B cell (primary cell): ENCODE results near the gene MED25. TPM values are rescaled to one million over a fixed set of nuclear protein-coding genes. Genes with fewer than 3 reads are reported as not detected.
A peak's percentile ranks its signal among the peaks of the same experiment; 100 is the strongest.

Experiments used
- ATAC-seq: fragments of 200-7000 bp; cut with Tn5 transposase; one replicate; pipeline ENCODE4 v1.10.0; 2021; ENCODE audit warnings: low read depth, mild to moderate bottlenecking, moderate number of reproducible peaks, moderate library complexity
- CTCF ChIA-PET: fragments of 350-600 bp; sonication (Branson Sonifier 250); formaldehyde crosslinking; loops from one replicate; lab custom pipeline; 2021; ENCODE audit warnings: antibody characterized with exemption, inconsistent platforms; lab: Charles Lee
- POLR2A ChIA-PET: fragments of 350-600 bp; sonication (Branson Sonifier 250); formaldehyde crosslinking; loops from one replicate; lab custom pipeline; 2021; ENCODE audit warnings: antibody characterized with exemption; lab: Charles Lee
- DNase-seq: peaks from one replicate; pipeline ENCODE4 v3.0.0; 2013
- H2AFZ ChIP-seq: 2 replicates; pipeline ENCODE4 v1.6.1; 2012; ENCODE audit warnings: mild to moderate bottlenecking, low read depth, low read length; ENCODE audit not compliant: insufficient read depth, poor library complexity, severe bottlenecking
- H3K27ac ChIP-seq, 2 donors: 1 replicate in 1 of 2; 2 replicates in 1 of 2; pipeline ENCODE4 v1.5.1; 2012 to 2013; ENCODE audit warnings: low read length in 2 of 2, mild to moderate bottlenecking in 2 of 2, moderate library complexity in 1 of 2
- H3K27me3 ChIP-seq, 4 experiments: fragments of 200-600 bp in 1 of 4; sonication (generic) in 1 of 4; replicated peaks in 1 of 4; 1 replicate in 2 of 4; 2 replicates in 2 of 4; pipeline versions ENCODE4 v1.6.1 to v1.7.0; 2013 to 2016; ENCODE audit warnings: low read length in 3 of 4, mild to moderate bottlenecking in 2 of 4, mixed read lengths in 1 of 4, moderate library complexity in 1 of 4; ENCODE audit not compliant: insufficient read depth in 4 of 4, control insufficient read depth in 3 of 4; ENCODE audit errors: control extremely low read depth in 1 of 4
- H3K36me3 ChIP-seq, 2 experiments: replicated peaks in 1 of 2; 1 replicate in 1 of 2; 2 replicates in 1 of 2; pipeline versions ENCODE4 v1.6.1 to v1.7.1; 2013; ENCODE audit warnings: low read length in 1 of 2; ENCODE audit not compliant: insufficient read depth in 2 of 2, control insufficient read depth in 1 of 2; ENCODE audit errors: control extremely low read depth in 1 of 2, extremely low read depth in 1 of 2
- H3K4me1 ChIP-seq, 2 donors: fragments of 200-600 bp in 1 of 2; sonication (generic) in 1 of 2; 1 replicate in 1 of 2; 2 replicates in 1 of 2; pipeline versions ENCODE4 v1.5.1 to v1.6.1; 2013 to 2017; ENCODE audit warnings: low read length in 2 of 2; ENCODE audit not compliant: control insufficient read depth in 2 of 2, insufficient read depth in 2 of 2
- H3K4me2 ChIP-seq: replicated peaks from 2 replicates; pipeline ENCODE3; 2012; ENCODE audit warnings: mild to moderate bottlenecking, low read depth, low read length; ENCODE audit not compliant: poor library complexity, severe bottlenecking
- H3K4me3 ChIP-seq, 5 experiments: fragments of 200-600 bp in 1 of 5; sonication (generic) in 1 of 5; 1 replicate in 3 of 5; 2 replicates in 2 of 5; pipeline versions ENCODE4 v1.5.1 to v1.7.0; 2011 to 2016; ENCODE audit warnings: low read length in 4 of 5, mild to moderate bottlenecking in 4 of 5, low read depth in 2 of 5, control low read depth in 1 of 5, moderate library complexity in 1 of 5; ENCODE audit not compliant: insufficient read depth in 1 of 5; ENCODE audit errors: control extremely low read depth in 1 of 5, extremely low read depth in 1 of 5
- H3K79me2 ChIP-seq: fragments of 200-600 bp; sonication (generic); one replicate; pipeline ENCODE4 v1.6.0; 2016; ENCODE audit warnings: low read length; ENCODE audit not compliant: control insufficient read depth, insufficient read depth
- H3K9ac ChIP-seq: fragments of 200-600 bp; sonication (generic); 2 replicates; pipeline ENCODE4 v1.6.1; 2017; ENCODE audit warnings: mild to moderate bottlenecking, low read length, moderate library complexity
- H3K9me3 ChIP-seq, 3 donors: one replicate each; pipeline versions ENCODE4 v1.6.1 to v1.7.1; 2013; ENCODE audit warnings: low read length in 2 of 3; ENCODE audit not compliant: control insufficient read depth in 2 of 3, insufficient read depth in 1 of 3; ENCODE audit errors: control extremely low read depth in 1 of 3
- H4K20me1 ChIP-seq: 2 replicates; pipeline ENCODE4 v1.6.0; 2012; ENCODE audit warnings: mild to moderate bottlenecking, low read length; ENCODE audit not compliant: insufficient read depth, control insufficient read depth, poor library complexity, severe bottlenecking
- H3K27ac Mint-ChIP-seq: one replicate; pipeline ENCODE4 v1.8.0; 2021; ENCODE audit warnings: mixed read lengths
- H3K27me3 Mint-ChIP-seq: one replicate; pipeline ENCODE4 v1.8.0; 2021; ENCODE audit warnings: mixed read lengths
- H3K4me1 Mint-ChIP-seq: one replicate; pipeline ENCODE4 v1.8.0; 2021; ENCODE audit warnings: mixed read lengths
- H3K4me3 Mint-ChIP-seq: one replicate; pipeline ENCODE4 v1.8.0; 2021; ENCODE audit warnings: mixed read lengths
- H3K9me3 Mint-ChIP-seq: one replicate; pipeline ENCODE4 v1.8.0; 2022; ENCODE audit warnings: mixed read lengths; ENCODE audit not compliant: insufficient read depth
- CTCF ChIP-seq: fragments of 200-600 bp; IDR thresholded peaks from one replicate; pipeline ENCODE4 v1.8.0; 2022; ENCODE audit warnings: antibody characterized with exemption, mild to moderate bottlenecking
- EZH2 ChIP-seq: IDR thresholded peaks from 2 replicates; pipeline ENCODE4 v1.6.1; 2012; ENCODE audit warnings: borderline replicate concordance, low read depth, mild to moderate bottlenecking, moderate library complexity, low read length; ENCODE audit not compliant: insufficient read depth, poor library complexity, severe bottlenecking
- WGBS: methylation state at CpG from one replicate; pipeline ENCODE4 v1.1.5; 2013; ENCODE audit warnings: missing lambda C conversion rate; ENCODE audit not compliant: insufficient coverage; 5-methylcytosine and 5-hydroxymethylcytosine counted together
- intact Hi-C: fragments of 100-400 bp; cut with micrococcal nuclease; formaldehyde crosslinking; loops from one replicate; pipeline ENCODE4 v1.10.0; 2022
- polyA plus RNA-seq: library from polyadenylated mRNA; depleted of rRNA; stranded (reverse); fragments of >200 nt; gene quantifications from 2 replicates; pipeline ENCODE4 v1.2.3, GENCODE V29; 2012
- total RNA-seq, 2 donors: library from RNA; stranded (reverse); fragments of 120-200 nt in 1 of 2; gene quantifications; 1 replicate in 1 of 2; 2 replicates in 1 of 2; pipeline versions ENCODE4 v1.2.3 to v1.2.4, GENCODE V29; 2013 to 2022

MED25 gene
- total and polyA plus RNA-seq, 2 donors (not counting 1 experiment from before 2014, with no cell fraction given): 93.0 to 126 TPM

DNA sequence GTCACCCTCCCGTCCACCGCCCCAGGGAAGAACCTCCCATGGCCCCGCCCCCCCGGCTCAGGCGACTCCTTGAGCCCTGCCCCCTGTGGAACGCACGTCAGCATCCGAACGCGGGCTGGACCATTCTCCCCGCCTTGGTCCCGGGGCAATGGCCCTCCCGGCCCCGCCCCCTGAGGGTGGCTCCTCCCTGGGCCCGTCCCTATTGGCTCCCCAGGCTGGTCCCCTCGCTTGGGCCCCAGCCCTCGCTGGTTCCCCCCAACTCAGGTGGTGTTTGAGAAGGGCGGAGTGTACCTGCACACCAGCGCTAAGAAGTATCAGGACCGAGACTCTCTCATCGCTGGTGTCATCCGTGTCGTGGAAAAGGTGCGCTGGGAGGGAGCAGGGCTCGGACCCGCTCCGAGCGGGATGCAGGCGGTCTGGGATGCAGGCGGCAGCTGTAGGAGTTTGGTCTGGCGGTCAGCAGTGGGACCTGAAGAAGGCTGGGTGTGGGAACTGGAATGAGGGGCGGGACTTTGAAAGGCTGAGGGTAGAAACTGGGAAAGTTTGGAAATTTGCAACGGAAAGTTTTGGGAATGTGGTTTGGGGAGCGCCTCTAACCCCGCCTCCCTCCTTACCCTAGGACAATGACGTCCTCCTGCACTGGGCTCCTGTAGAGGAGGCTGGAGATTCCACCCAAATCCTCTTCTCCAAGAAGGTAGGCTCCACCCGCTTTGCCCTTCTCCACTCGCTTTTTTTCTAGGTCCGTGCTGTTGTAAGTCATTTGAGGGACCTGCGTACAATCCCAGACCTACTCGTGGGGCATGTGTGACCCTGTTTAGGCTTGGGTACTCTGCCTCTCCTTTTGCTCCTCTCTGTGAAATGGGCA, 60.0 kb downstream of the MED25 start:
- H3K9ac ChIP-seq: peak overlapping the region; percentile 99
- Mint-ChIP-seq H3K4me3 (no peak overlapping the region), H3K4me1 (peaks cover 21% of the 10 kb centered on the region), H3K27me3 (no peaks in the 10 kb centered on the region), H3K27ac (no peak overlapping the region), H3K9me3 (no peaks in the 10 kb centered on the region)
- peak overlapping the region; percentile 85 to 96 (median 95) for H3K4me3 ChIP-seq
- WGBS: 10% methylated on average over 36 of the region's 41 CpGs
- intact Hi-C loops: loop anchor here (1.0 to 2.0 kb wide), 10 partner anchors 9 to 1005 kb away; partner anchors contain the start of genes ATF5, FUZ, NUP62 and PPP1R15A
- peak overlapping the region; percentile 93 for H3K4me2 ChIP-seq
- POLR2A ChIA-PET: interaction anchor here (1.1 to 2.6 kb wide), 9 partner anchors 9 to 1259 kb away, joined by 3 to 30 read pairs (median 13); partner anchors contain the start of genes ATF5, FUZ, IL4I1 and NUP62
- H3K4me1 ChIP-seq: peaks cover 12 to 20% of the 10 kb centered on the region in 2 donors
- peaks cover 36% of the 10 kb centered on the region for H3K79me2 ChIP-seq
- DNase-seq: peak; percentile 99
- no peaks in the 10 kb centered on the region for H3K27me3 ChIP-seq
- peak; percentile 61 for ATAC-seq
- H3K9me3 ChIP-seq: no peaks in the 10 kb centered on the region
- peaks cover 0 to 45% of the 10 kb centered on the region in 2 experiments for H3K36me3 ChIP-seq
- H4K20me1 ChIP-seq: peaks cover 47% of the 10 kb centered on the region
- TF ChIP-seq CTCF (no peak), EZH2 (no peak)
- peak overlapping the region; percentile 94 to 98 for H3K27ac ChIP-seq
- CTCF ChIA-PET: interaction anchor here (1.0 to 1.2 kb wide), 2 partner anchors 11 to 65 kb away, joined by 3 to 4 read pairs; partner anchors contain the start of gene FUZ
- H2AFZ ChIP-seq: peak overlapping the region; percentile 83
